ENCODE results near the gene MGRN1. TPM values are rescaled to one million over a fixed set of nuclear protein-coding genes. Genes with fewer than 3 reads are reported as not detected.

The MGRN1 gene
- total RNA-seq, 1 experiment from 2014 or later, result 105 TPM

DNA sequence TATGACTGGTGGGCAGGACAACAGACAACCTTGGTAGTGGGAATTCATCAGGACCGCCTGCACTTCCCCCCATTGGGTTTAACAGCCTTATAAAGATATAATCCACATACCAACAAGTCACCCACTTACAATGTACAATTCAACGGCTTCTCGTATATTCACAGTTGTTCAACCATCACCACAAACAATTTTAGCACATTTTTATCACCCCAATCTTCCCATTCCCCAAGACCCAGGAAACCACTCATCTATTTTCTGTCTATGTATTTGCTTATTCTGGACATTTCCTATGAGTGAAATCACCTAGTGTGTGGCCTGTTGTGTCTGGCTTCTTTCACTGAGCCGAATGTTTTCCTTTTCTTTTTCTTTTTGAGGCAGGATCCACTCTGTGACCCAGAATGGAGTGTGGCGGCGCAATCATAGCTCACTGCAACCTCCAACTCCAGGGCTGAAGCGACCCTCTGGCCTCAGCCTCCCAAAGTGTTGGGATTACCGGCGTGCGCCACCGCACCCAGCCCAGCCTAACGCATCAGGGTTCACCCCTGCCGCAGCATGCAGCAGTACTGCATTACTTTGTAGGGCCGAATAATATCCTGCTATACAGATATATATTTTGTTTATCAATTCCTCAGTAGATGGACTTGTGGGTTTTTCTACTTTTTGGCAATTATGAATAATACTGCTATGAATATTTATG is 98.6 kb downstream of the MGRN1 start:
- Mint-ChIP-seq H3K27me3 (ENCODE audit: unreplicated experiment) (no peaks in the 10 kb centered on the region), H3K9me3 (ENCODE audit: low read depth, unreplicated experiment) (no peaks in the 10 kb centered on the region), H3K4me1 (ENCODE audit: low read depth, unreplicated experiment) (no peaks in the 10 kb centered on the region), H3K27ac (ENCODE audit: unreplicated experiment) (no peak overlapping the region), H3K4me3 (ENCODE audit: low read depth, unreplicated experiment) (no peak overlapping the region), H3K36me3 (ENCODE audit: insufficient read depth, unreplicated experiment) (peaks cover 32% of the 10 kb centered on the region)
- BruUV-seq (replicated peaks), result no TSS peak
- CTCF ChIA-PET, result interaction anchor here (0.8 kb wide), 1 partner anchor 10 kb away, joined by 5 read pairs; no protein-coding TSS in a partner anchor
- TF ChIP-seq, protein P1, sequence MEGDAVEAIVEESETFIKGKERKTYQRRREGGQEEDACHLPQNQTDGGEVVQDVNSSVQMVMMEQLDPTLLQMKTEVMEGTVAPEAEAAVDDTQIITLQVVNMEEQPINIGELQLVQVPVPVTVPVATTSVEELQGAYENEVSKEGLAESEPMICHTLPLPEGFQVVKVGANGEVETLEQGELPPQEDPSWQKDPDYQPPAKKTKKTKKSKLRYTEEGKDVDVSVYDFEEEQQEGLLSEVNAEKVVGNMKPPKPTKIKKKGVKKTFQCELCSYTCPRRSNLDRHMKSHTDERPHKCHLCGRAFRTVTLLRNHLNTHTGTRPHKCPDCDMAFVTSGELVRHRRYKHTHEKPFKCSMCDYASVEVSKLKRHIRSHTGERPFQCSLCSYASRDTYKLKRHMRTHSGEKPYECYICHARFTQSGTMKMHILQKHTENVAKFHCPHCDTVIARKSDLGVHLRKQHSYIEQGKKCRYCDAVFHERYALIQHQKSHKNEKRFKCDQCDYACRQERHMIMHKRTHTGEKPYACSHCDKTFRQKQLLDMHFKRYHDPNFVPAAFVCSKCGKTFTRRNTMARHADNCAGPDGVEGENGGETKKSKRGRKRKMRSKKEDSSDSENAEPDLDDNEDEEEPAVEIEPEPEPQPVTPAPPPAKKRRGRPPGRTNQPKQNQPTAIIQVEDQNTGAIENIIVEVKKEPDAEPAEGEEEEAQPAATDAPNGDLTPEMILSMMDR (IDR thresholded peaks at IDR 0.05; ENCODE audit: unreplicated experiment), result no peak
- DNase-seq, result no peak
- intact Hi-C loops (cut with micrococcal nuclease; ENCODE audit: unreplicated experiment), result no loop called here

DNA sequence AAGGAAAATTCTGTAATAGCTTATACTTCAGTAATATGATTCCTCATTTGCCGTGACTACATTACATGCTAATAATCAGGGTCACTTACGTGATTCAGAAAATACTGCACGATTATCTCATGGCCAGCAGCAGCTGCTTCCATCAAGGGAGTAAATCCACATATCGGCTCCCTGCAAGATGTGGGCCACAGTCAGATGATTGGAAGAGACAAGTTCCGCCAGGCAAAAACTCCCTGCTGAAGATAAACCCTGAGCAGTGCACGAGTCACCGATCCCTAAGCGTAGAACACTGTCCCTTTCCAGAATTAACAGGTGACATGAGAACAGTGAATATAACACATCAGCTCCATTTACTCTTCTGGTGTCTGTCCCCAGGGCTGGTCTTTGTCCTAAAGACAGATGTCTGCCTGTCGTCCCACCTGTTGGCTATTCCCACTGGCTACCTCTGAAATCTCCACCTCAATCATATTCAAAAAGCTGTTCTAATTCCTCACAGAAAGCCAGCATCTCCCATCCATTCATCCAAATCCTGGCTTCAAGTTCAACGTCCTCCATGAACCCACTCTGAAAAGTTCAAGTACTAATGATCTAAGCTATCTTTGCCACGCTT is 100.1 kb downstream of the MGRN1 start:
- H3K4me3 Mint-ChIP-seq (ENCODE audit: low read depth, unreplicated experiment), result no peak overlapping the region
- CTCF ChIA-PET, result no interaction called here
- H3K27ac Mint-ChIP-seq (ENCODE audit: unreplicated experiment), result no peak overlapping the region
- TF ChIP-seq, protein P1 (IDR thresholded peaks at IDR 0.05; ENCODE audit: unreplicated experiment), result no peak
- BruUV-seq (replicated peaks), result no TSS peak
- peaks cover 41% of the 10 kb centered on the region for H3K36me3 Mint-ChIP-seq (ENCODE audit: insufficient read depth, unreplicated experiment)
- no peak for DNase-seq
- no peaks in the 10 kb centered on the region for H3K27me3 Mint-ChIP-seq (ENCODE audit: unreplicated experiment)
- H3K9me3 Mint-ChIP-seq (ENCODE audit: low read depth, unreplicated experiment), result no peaks in the 10 kb centered on the region
- no peaks in the 10 kb centered on the region for H3K4me1 Mint-ChIP-seq (ENCODE audit: low read depth, unreplicated experiment)
- intact Hi-C loops (cut with micrococcal nuclease; ENCODE audit: unreplicated experiment), result no loop called here

DNA sequence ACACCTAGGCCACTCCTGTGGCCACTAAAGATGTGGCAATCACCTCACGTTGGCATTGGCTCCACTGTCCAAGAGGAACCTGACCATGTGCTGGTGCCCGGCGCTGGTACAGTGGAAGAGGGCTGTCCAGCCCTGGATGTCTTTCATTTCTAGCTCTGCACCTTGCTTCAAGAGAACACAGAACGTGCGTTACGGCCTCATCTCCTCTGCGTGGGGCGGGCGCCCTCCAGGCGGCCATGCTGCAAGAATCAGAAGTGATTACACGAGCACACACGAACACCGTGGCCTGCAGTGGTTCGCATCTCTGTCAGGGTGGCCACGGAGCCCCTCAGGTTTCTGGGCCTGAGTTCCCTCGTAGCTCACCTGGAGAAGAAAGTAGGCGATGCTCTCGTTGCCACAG is 102.0 kb downstream of the MGRN1 start:
- no TSS peak for BruUV-seq (replicated peaks)
- H3K36me3 Mint-ChIP-seq (ENCODE audit: insufficient read depth, unreplicated experiment), result peaks cover 40% of the 10 kb centered on the region
- no peaks in the 10 kb centered on the region for H3K27me3 Mint-ChIP-seq (ENCODE audit: unreplicated experiment)
- H3K4me3 Mint-ChIP-seq (ENCODE audit: low read depth, unreplicated experiment), result no peak overlapping the region
- TF ChIP-seq, protein P1 (IDR thresholded peaks at IDR 0.05; ENCODE audit: unreplicated experiment), result no peak
- no peaks in the 10 kb centered on the region for H3K4me1 Mint-ChIP-seq (ENCODE audit: low read depth, unreplicated experiment)
- CTCF ChIA-PET, result no interaction called here
- no peak overlapping the region for H3K27ac Mint-ChIP-seq (ENCODE audit: unreplicated experiment)
- no peaks in the 10 kb centered on the region for H3K9me3 Mint-ChIP-seq (ENCODE audit: low read depth, unreplicated experiment)
- intact Hi-C loops (cut with micrococcal nuclease; ENCODE audit: unreplicated experiment), result no loop called here
- DNase-seq, result no peak

DNA sequence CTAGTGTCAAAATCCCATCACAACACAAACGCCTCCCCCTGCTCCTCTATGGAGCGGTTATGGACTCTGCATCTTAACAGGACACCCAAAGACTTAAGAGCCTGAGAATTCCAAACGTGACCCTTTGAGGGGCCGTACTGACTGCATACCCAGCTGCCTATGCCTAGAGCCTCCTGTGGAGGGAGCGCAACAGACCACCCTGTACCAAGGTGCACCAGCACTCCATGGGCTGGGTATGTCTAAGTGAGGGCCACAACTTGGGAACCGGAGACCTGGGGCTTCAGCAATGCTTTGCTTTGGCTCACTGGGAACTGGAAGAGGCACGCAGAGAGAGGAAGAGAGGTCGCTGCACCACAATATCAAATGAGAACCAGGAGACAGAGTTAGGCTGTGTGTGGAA is 104.0 kb downstream of the MGRN1 start:
- intact Hi-C loops (cut with micrococcal nuclease; ENCODE audit: unreplicated experiment), result no loop called here
- Mint-ChIP-seq H3K36me3 (ENCODE audit: insufficient read depth, unreplicated experiment) (peaks cover 34% of the 10 kb centered on the region), H3K9me3 (ENCODE audit: low read depth, unreplicated experiment) (no peaks in the 10 kb centered on the region), H3K4me3 (ENCODE audit: low read depth, unreplicated experiment) (no peak overlapping the region), H3K27me3 (ENCODE audit: unreplicated experiment) (no peaks in the 10 kb centered on the region), H3K4me1 (ENCODE audit: low read depth, unreplicated experiment) (peaks cover 7% of the 10 kb centered on the region), H3K27ac (ENCODE audit: unreplicated experiment) (no peak overlapping the region)
- no TSS peak for BruUV-seq (replicated peaks)
- CTCF ChIA-PET, result interaction anchor here (0.7 kb wide), 1 partner anchor 79 kb away, joined by 3 read pairs; no protein-coding TSS in a partner anchor
- DNase-seq, result no peak
- TF ChIP-seq, protein P1 (IDR thresholded peaks at IDR 0.05; ENCODE audit: unreplicated experiment), result no peak
